Transverse colon (tissue), 4 donors: ENCODE data around the gene TPGS1. TPM values are rescaled to one million over a fixed set of nuclear protein-coding genes. Genes with fewer than 3 reads are reported as not detected.

Experiments
- DNase-seq: peaks from one replicate; pipeline ENCODE4 v3.0.0-alpha.2; 2019
- H3K27ac ChIP-seq, 4 donors: fragments of 200-600 bp; sonication (generic); 2 replicates each; pipeline ENCODE4 v1.5.1; 2016 to 2018; ENCODE audit warnings: inconsistent platforms in 4 of 4
- H3K27me3 ChIP-seq: fragments of 200-600 bp; sonication (generic); 2 replicates; pipeline ENCODE4 v1.5.1; 2017; ENCODE audit warnings: inconsistent platforms
- H3K36me3 ChIP-seq, 4 donors: fragments of 200-600 bp; sonication (generic); 2 replicates each; pipeline ENCODE4 v1.5.1; 2017 to 2019; ENCODE audit warnings: inconsistent platforms in 4 of 4
- H3K4me1 ChIP-seq, 4 donors: fragments of 200-600 bp; sonication (generic); 2 replicates each; pipeline ENCODE4 v1.5.1; 2017 to 2020; ENCODE audit warnings: inconsistent platforms in 4 of 4
- H3K4me3 ChIP-seq, 4 donors: fragments of 200-600 bp; sonication (generic); 1 replicate in 1 of 4; 2 replicates in 3 of 4; pipeline versions ENCODE4 v1.5.1 to v1.6.1; 2017 to 2019; ENCODE audit warnings: inconsistent platforms in 4 of 4
- H3K9me3 ChIP-seq, 2 donors: fragments of 200-600 bp; sonication (generic); 2 replicates each; pipeline ENCODE4 v1.5.1; 2017 to 2019; ENCODE audit warnings: inconsistent platforms in 2 of 2
- CTCF ChIP-seq, 5 experiments: fragments of 200-600 bp in 3 of 5; fragments of 450-650 bp in 2 of 5; sonication (generic) in 3 of 5; IDR thresholded peaks; 1 replicate in 2 of 5; 2 replicates in 3 of 5; pipeline ENCODE4 v1.5.1; 2016 to 2017; ENCODE audit warnings: antibody characterized with exemption in 5 of 5, inconsistent platforms in 3 of 5, mild to moderate bottlenecking in 2 of 5, moderate library complexity in 1 of 5
- EP300 ChIP-seq: sonication (generic); formaldehyde crosslinking; IDR thresholded peaks from one replicate; pipeline ENCODE4 v1.6.1; 2017; ENCODE audit warnings: antibody characterized with exemption, low read depth
- POLR2A ChIP-seq: fragments of 450-650 bp; IDR thresholded peaks from one replicate; pipeline ENCODE4 v1.6.1; 2016; ENCODE audit warnings: antibody characterized with exemption, mild to moderate bottlenecking, moderate library complexity
- POLR2AphosphoS5 ChIP-seq, 3 donors: sonication (generic); formaldehyde crosslinking; IDR thresholded peaks; one replicate each; pipeline ENCODE4 v1.6.1; 2016; ENCODE audit warnings: antibody characterized with exemption in 3 of 3
- WGBS, 2 donors: methylation state at CpG; one replicate each; pipeline ENCODE4 v1.1.5; 2018; ENCODE audit warnings: low coverage in 1 of 2; 5-methylcytosine and 5-hydroxymethylcytosine counted together
- in situ Hi-C, 4 donors: fragments of 200-750 bp; cut with MboI; loops; one replicate each; pipeline versions ENCODE4 v1.15.0 to v1.15.1; 2017; ENCODE audit warnings: low sequenced_read_pairs in 3 of 4, low pct_ligation_motif_present in 1 of 4, low pct_unique_long_range_greater_than_20kb in 1 of 4
- intact Hi-C: fragments of 100-400 bp; cut with DNase I; formaldehyde crosslinking; loops from one replicate; pipeline ENCODE4 v1.15.1; 2023; ENCODE audit warnings: low total_unique reads
- total RNA-seq, 4 donors: library from RNA; depleted of rRNA; stranded (reverse); fragments of >200 nt; gene quantifications; one replicate each; pipeline ENCODE4 v1.1.0, GENCODE V29; 2016

TPGS1 gene
- total RNA-seq, 4 donors from 2014 or later: 18.0 to 103 (median 43.8) TPM

GRCh38 chr19:485583-486236 is 21.6 kb upstream of the TPGS1 start:
- intact Hi-C loops (loop anchor here (10.0 kb wide), 1 partner anchor 111 kb away; a partner anchor contains a TSS), in situ Hi-C loops (no loop called here)
- Histone ChIP-seq H3K27me3 (peaks cover 23% of the 10 kb centered on the region), H3K4me3 (no peak overlapping the region), H3K36me3 (no peaks in the 10 kb centered on the region), H3K4me1 (peaks cover 4 to 11% (median 9%) of the 10 kb centered on the region in 4 donors), H3K27ac (peak overlapping the region in 2 of 4 donors; percentile 5 to 21), H3K9me3 (no peaks in the 10 kb centered on the region)
- 24% methylated on average over 19 of the region's 23 CpGs; no CpG with 5 or more reads in 1 of the 2 donors for WGBS, 2 donors
- no peak for DNase-seq
- TF ChIP-seq CTCF (IDR thresholded peaks at IDR 0.05) (no peak), EP300 (no peak), POLR2AphosphoS5 (IDR thresholded peaks at IDR 0.05) (no peak), POLR2A (no peak)

GRCh38 chr19:488505-489417 is 18.5 kb upstream of the TPGS1 start:
- H3K27me3 ChIP-seq: peaks cover 23% of the 10 kb centered on the region
- peak overlapping the region; percentile 93 to 98 (median 96) for H3K27ac ChIP-seq
- TF ChIP-seq CTCF (IDR thresholded peaks at IDR 0.05) (peak in 2 of 5 experiments; percentile 2 to 18), POLR2AphosphoS5 (IDR thresholded peaks at IDR 0.05) (peak in 2 of 3 donors; percentile 82 to 84), POLR2A (peak; percentile 72), EP300 (no peak)
- H3K4me3 ChIP-seq: peak overlapping the region; percentile 90 to 99 (median 96)
- in situ Hi-C loops (no loop called here), intact Hi-C loops (loop anchor here (10.0 kb wide), 1 partner anchor 114 kb away; a partner anchor contains a TSS)
- H3K9me3 ChIP-seq: no peaks in the 10 kb centered on the region
- 0 to 1% methylated on average over 11 to 82 of the region's 114 CpGs for WGBS, 2 donors
- peak; percentile 95 for DNase-seq
- peaks cover 4 to 16% (median 9%) of the 10 kb centered on the region in 4 donors for H3K4me1 ChIP-seq
- no peaks in the 10 kb centered on the region for H3K36me3 ChIP-seq

GRCh38 chr19:489418-490196 is 17.7 kb upstream of the TPGS1 start:
- DNase-seq: no peak
- Histone ChIP-seq H3K27ac (peak overlapping the region; percentile 93 to 98 (median 96)), H3K9me3 (no peaks in the 10 kb centered on the region), H3K4me3 (peak overlapping the region; percentile 78 to 97 (median 92)), H3K27me3 (peaks cover 23% of the 10 kb centered on the region), H3K4me1 (peaks cover 4 to 16% (median 9%) of the 10 kb centered on the region in 4 donors), H3K36me3 (no peaks in the 10 kb centered on the region)
- 63 to 64% methylated on average over 2 to 42 of the region's 61 CpGs for WGBS, 2 donors
- TF ChIP-seq EP300 (no peak), POLR2AphosphoS5 (IDR thresholded peaks at IDR 0.05) (no peak), CTCF (IDR thresholded peaks at IDR 0.05) (no peak), POLR2A (no peak)
- in situ Hi-C loops: no loop called here
- intact Hi-C loops: loop anchor here (10.0 kb wide), 1 partner anchor 115 kb away; a partner anchor contains a TSS
